GM19324 (cell line): ENCODE measurements around the gene YIF1B.

Source experiments
- ATAC-seq: cut with Tn5 transposase; IDR thresholded peaks from one replicate; pipeline ENCODE4 v1.9.1; 2021; ENCODE audit warnings: mild to moderate bottlenecking, moderate library complexity; ENCODE audit not compliant: unreplicated experiment, low FRiP score

The YIF1B gene

GRCh38 chr19:38307076-38307475, 8.7 kb downstream of the YIF1B start:
- no peak for ATAC-seq

- ATAC-seq: no peak
These were observed 9.5 kb downstream of the YIF1B start for GRCh38 chr19:38306236-38306635.

GRCh38 chr19:38304866-38305429, 10.8 kb downstream of the YIF1B start:
- ATAC-seq: no peak

GRCh38 chr19:38304352-38304865, 11.3 kb downstream of the YIF1B start:
- no peak for ATAC-seq

GRCh38 chr19:38303517-38304351, 12.0 kb downstream of the YIF1B start, which contains the start of gene C19orf33:
C19orf33 (plus strand) TSS chr19:38304251; CDS start chr19:38304262, 11 bp downstream.
- ATAC-seq: no peak

GRCh38 chr19:38298821-38299680, 16.7 kb downstream of the YIF1B start:
- ATAC-seq: no peak

- no peak for ATAC-seq
These were observed 21.7 kb downstream of the YIF1B start for GRCh38 chr19:38294090-38294489.

- ATAC-seq: no peak
These were observed 22.5 kb downstream of the YIF1B start for GRCh38 chr19:38293281-38293680.

- no peak for ATAC-seq
These were observed 23.9 kb downstream of the YIF1B start for GRCh38 chr19:38291855-38292254.

GRCh38 chr19:38290631-38291147, 25.1 kb downstream of the YIF1B start:
- ATAC-seq: no peak

GRCh38 chr19:38289955-38290354, 25.8 kb downstream of the YIF1B start:
- ATAC-seq: no peak

- no peak for ATAC-seq
These were observed 27.5 kb downstream of the YIF1B start for GRCh38 chr19:38288123-38288855.

GRCh38 chr19:38287604-38288003, 28.1 kb downstream of the YIF1B start:
- no peak for ATAC-seq

- no peak for ATAC-seq
These were observed 30.2 kb downstream of the YIF1B start for GRCh38 chr19:38285567-38285966.

GRCh38 chr19:38284422-38284821, 31.3 kb downstream of the YIF1B start:
- ATAC-seq: no peak

- ATAC-seq: no peak
These were observed 32.5 kb downstream of the YIF1B start for GRCh38 chr19:38283271-38283670.

- ATAC-seq: no peak
These were observed 33.8 kb downstream of the YIF1B start for GRCh38 chr19:38281811-38282566.

GRCh38 chr19:38280030-38280921, 35.5 kb downstream of the YIF1B start:
- ATAC-seq: no peak
